ENCODE results near the gene NUP93.

DNA sequence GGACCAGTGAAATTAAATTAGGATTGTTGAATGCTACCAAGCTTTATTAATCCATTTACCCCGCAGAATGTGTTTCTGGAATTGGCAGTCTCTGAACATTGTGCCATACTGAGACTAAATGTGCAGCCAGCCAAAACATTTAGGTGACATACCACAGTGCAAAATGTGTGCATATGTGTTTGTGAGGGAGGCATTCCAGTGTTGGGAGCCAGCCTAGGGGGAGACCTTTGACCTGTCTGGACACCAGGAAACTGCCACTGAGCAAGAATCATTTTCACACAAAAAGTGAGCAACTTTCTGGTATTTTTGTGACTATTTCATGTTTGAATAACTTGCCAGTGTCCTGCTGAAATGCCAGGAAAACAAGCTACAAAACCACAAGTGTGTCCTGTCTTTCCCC lies 70.4 kb downstream of the NUP93 start:
- TF ChIP-seq, protein P1, sequence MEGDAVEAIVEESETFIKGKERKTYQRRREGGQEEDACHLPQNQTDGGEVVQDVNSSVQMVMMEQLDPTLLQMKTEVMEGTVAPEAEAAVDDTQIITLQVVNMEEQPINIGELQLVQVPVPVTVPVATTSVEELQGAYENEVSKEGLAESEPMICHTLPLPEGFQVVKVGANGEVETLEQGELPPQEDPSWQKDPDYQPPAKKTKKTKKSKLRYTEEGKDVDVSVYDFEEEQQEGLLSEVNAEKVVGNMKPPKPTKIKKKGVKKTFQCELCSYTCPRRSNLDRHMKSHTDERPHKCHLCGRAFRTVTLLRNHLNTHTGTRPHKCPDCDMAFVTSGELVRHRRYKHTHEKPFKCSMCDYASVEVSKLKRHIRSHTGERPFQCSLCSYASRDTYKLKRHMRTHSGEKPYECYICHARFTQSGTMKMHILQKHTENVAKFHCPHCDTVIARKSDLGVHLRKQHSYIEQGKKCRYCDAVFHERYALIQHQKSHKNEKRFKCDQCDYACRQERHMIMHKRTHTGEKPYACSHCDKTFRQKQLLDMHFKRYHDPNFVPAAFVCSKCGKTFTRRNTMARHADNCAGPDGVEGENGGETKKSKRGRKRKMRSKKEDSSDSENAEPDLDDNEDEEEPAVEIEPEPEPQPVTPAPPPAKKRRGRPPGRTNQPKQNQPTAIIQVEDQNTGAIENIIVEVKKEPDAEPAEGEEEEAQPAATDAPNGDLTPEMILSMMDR (IDR thresholded peaks at IDR 0.05) = no peak
- no peak for TF ChIP-seq POLR2A (IDR thresholded peaks at IDR 0.05)
